ENCODE data around the gene GGT6. TPM values are rescaled to one million over a fixed set of nuclear protein-coding genes. Genes with fewer than 3 reads are reported as not detected.
A peak's percentile ranks its signal among the peaks of the same experiment; 100 is the strongest.

The GGT6 gene
- total RNA-seq, 4 donors from 2014 or later = 0.21 to 4.4 (median 0.29) TPM; not detected in 1

DNA sequence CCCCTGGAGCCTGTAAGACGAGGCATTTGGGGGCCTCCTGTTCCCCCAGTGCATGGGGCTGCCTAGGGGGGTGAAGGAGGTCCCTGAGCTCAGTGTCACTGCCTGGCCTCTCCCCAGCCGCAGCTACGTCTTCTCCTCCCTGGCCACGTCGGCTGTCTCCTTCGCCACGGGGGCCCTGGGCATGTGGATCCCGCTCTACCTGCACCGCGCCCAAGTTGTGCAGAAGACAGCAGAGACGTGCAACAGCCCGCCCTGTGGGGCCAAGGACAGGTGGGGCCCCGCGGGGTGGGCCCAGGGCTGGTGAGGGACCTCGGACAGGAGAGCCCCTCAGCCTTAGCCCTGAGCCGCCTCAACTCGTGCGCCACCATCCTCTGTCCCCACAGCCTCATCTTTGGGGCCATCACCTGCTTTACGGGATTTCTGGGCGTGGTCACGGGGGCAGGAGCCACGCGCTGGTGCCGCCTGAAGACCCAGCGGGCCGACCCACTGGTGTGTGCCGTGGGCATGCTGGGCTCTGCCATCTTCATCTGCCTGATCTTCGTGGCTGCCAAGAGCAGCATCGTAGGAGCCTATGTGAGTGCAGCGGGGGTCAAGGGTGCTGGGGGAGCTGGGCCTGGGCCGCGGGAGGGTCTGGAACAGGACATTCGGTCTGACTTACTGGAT is 27.4 kb downstream of the GGT6 start:
- intact Hi-C loops (cut with DNase I; ENCODE audit: low total_unique reads) = no loop called here
- no peak for DNase-seq
- peaks cover 0 to 13% of the 10 kb centered on the region in 2 donors for H3K4me1 ChIP-seq
- no peaks in the 10 kb centered on the region for H3K27me3 ChIP-seq
- H3K27ac ChIP-seq = peak overlapping the region in 1 of 2 donors; percentile 15
- H3K36me3 ChIP-seq = no peaks in the 10 kb centered on the region
- H3K4me3 ChIP-seq = no peak overlapping the region
- TF ChIP-seq, protein P1, sequence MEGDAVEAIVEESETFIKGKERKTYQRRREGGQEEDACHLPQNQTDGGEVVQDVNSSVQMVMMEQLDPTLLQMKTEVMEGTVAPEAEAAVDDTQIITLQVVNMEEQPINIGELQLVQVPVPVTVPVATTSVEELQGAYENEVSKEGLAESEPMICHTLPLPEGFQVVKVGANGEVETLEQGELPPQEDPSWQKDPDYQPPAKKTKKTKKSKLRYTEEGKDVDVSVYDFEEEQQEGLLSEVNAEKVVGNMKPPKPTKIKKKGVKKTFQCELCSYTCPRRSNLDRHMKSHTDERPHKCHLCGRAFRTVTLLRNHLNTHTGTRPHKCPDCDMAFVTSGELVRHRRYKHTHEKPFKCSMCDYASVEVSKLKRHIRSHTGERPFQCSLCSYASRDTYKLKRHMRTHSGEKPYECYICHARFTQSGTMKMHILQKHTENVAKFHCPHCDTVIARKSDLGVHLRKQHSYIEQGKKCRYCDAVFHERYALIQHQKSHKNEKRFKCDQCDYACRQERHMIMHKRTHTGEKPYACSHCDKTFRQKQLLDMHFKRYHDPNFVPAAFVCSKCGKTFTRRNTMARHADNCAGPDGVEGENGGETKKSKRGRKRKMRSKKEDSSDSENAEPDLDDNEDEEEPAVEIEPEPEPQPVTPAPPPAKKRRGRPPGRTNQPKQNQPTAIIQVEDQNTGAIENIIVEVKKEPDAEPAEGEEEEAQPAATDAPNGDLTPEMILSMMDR (IDR thresholded peaks at IDR 0.05) = no peak
- TF ChIP-seq POLR2A (IDR thresholded peaks at IDR 0.05) = no peak
- no peaks in the 10 kb centered on the region for H3K9me3 ChIP-seq

DNA sequence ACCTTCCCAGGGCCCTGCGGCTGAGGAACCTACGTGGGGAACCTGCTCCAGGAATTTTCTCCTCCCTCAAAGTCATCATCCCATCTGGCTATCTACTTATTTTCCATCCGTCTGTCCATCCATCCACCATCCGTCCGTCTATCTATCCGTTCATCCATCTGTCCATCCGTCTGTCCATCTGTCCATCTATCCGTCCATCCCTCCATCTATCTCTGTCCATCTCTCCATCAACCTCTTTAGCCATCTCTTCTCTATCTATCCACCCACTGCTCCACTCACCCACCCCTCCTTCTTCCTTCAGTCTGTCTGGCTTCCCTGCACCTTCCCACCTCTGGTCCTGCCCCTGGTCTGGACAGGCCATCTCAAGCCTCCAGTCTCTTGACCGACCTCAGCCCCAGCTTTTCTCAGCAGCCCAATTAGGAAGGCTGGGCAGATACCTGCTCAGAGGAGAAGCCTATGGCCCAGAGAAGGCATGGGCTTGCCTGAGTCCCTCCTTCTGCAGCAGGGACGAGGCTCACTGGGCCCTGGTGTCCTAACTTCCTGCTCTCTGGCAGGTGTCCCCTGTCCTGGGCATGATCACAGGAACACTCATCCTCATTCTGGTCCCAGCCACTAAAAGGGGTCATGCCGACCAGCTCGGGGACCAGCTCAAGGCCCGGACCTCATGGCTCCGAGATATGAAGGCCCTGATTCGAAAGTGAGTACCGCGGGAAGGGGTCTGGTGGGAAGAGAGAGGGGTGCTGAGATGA is 28.2 kb downstream of the GGT6 start:
- Histone ChIP-seq H3K27ac (peak overlapping the region in 1 of 2 donors; percentile 15), H3K36me3 (no peaks in the 10 kb centered on the region), H3K27me3 (no peaks in the 10 kb centered on the region), H3K4me1 (peaks cover 0 to 13% of the 10 kb centered on the region in 2 donors), H3K9me3 (no peaks in the 10 kb centered on the region), H3K4me3 (no peak overlapping the region)
- no peak for DNase-seq
- intact Hi-C loops (cut with DNase I; ENCODE audit: low total_unique reads) = no loop called here
- no peak for TF ChIP-seq POLR2A (IDR thresholded peaks at IDR 0.05)
- TF ChIP-seq, protein P1 (IDR thresholded peaks at IDR 0.05) = no peak

GRCh38 chr17:4530799-4531730 is 29.3 kb downstream of the GGT6 start:
- Histone ChIP-seq H3K9me3 (no peaks in the 10 kb centered on the region), H3K27ac (peak overlapping the region; percentile 10 to 15), H3K36me3 (no peaks in the 10 kb centered on the region), H3K27me3 (no peaks in the 10 kb centered on the region), H3K4me3 (no peak overlapping the region), H3K4me1 (peaks cover 0 to 5% of the 10 kb centered on the region in 2 donors)
- no peak for TF ChIP-seq POLR2A (IDR thresholded peaks at IDR 0.05)
- TF ChIP-seq, protein P1 (IDR thresholded peaks at IDR 0.05) = no peak
- DNase-seq = no peak
- intact Hi-C loops (cut with DNase I; ENCODE audit: low total_unique reads) = no loop called here

GRCh38 chr17:4529533-4530152 is 30.7 kb downstream of the GGT6 start:
- intact Hi-C loops (cut with DNase I; ENCODE audit: low total_unique reads) = no loop called here
- H3K27ac ChIP-seq = peak overlapping the region; percentile 23 to 24

More at GRCh38 chr17:4529533-4530152, 30.7 kb downstream of the GGT6 start:
- Histone ChIP-seq H3K4me1 (no peaks in the 10 kb centered on the region), H3K27me3 (no peaks in the 10 kb centered on the region), H3K4me3 (no peak overlapping the region), H3K9me3 (no peaks in the 10 kb centered on the region), H3K36me3 (no peaks in the 10 kb centered on the region)
- DNase-seq = no peak
- TF ChIP-seq, protein P1 (IDR thresholded peaks at IDR 0.05) = no peak
- no peak for TF ChIP-seq POLR2A (IDR thresholded peaks at IDR 0.05)
